ENCODE data around the gene WFDC11.

WFDC11 gene

DNA sequence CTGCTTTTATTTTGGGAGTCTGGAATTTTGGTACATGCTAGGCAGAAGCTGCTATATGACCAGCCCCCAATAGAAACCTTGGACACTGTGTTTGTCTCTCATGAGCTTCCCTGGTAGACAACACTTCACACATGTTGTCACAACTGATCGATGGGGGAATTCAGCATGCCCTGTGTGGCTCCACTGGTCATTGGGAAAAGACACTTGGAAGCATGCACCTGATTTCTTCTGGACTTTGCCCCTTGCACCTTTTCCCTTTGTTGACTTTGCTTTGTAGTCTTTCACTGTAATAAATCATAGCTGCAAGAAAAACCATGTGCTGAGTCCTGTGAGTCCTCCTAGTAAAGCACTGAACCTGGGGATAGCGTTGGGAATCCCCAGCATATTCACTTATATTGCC lies 48.4 kb downstream of the WFDC11 start:
- DNase-seq, result no peak

DNA sequence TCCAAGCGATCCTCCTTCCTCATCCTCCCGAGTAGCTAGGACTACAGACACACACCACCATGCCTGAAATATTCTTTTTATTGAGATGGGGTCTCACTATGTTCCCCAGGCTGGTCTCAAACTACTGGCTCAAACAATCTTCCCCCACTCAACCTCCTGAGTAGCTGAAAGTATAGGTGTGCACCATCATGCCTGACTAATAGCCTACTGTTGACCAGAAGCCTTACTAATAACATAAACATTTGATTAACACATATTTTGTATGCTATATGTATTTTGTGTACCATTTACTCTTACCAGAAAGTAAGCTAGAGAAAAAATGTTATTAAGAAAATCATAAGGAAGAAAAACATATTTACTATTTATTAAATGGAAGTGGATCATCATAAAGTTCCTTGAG lies 52.4 kb downstream of the WFDC11 start:
- DNase-seq, result no peak

DNA sequence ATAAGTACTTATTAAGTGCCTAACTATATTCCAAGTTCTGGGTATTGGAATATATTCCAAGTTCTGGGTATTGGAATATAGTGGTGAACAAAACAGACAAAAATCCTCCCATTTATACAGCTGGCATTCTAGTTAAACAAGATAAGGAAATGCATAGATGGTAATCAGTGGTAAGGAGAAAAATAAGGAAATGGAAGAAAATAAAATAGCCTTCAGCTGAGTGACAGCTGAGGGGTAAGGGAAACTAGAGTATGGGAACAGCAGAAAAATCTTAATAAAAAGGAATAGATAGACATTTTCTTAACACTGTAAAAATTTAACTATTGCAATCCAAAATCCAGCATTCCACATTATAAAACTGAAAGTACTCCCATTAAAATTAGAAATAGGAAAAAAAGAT lies 57.7 kb downstream of the WFDC11 start:
- no peak for DNase-seq

DNA sequence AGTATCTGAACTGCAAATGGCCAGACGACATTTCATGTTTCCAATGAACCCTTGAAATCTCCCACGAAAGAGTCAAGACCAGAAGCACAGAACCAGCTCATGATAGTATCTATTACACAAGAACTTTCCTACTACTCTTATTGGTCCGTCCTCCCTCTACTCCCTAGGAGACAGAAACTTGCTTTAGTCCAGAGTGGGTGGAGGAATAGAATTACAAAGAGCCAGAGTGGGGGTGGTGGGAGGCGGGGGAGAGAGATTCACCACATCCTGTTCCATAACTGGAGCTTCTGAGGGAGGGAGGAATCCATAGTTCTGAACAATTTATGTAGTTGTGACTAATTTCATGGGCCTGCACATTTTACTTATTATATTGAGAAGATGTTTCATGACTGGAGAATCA lies 59.0 kb downstream of the WFDC11 start:
- peak; percentile 64 to 74 for DNase-seq

DNA sequence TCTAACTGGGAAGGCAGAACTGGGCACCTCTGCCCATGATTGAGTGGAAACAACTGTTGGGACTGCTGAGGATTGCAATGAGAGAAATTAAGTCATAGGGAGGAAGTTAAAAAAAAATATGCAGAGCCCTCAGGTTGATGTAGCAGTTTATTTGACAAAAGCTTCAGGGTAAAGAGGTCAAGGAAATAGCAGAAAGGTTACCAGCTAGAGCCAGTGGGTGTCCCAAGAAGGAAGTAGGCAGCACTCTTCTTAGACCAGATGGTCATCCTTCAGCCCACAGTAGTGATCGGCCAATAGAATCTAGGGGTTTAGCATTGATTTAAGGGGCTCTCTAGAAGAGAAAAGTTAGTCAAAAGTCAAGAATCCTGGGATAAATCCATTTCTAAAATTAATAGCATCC lies 62.2 kb downstream of the WFDC11 start:
- DNase-seq, result no peak

All from activated CD4-positive, alpha-beta T cell treated with anti-CD3 and anti-CD28 coated beads, Interleukin-2, amount 50 U/mL, for 48 hours (primary cell).